H1 (cell line): ENCODE measurements around the gene FAM193B. TPM values are rescaled to one million over a fixed set of nuclear protein-coding genes. Genes with fewer than 3 reads are reported as not detected.

ENCODE experiments used
- CTCF ChIA-PET: fragments of 300-600 bp; sonication (Branson Sonifier 250); formaldehyde crosslinking; loops from one replicate; lab custom pipeline; 2021; ENCODE audit not compliant: partially characterized antibody; lab: Charles Lee
- POLR2A ChIA-PET: fragments of 300-600 bp; sonication (Branson Sonifier 250); formaldehyde crosslinking; loops from one replicate; lab custom pipeline; 2021; ENCODE audit warnings: inconsistent platforms; ENCODE audit not compliant: partially characterized antibody; lab: Charles Lee
- DNase-seq, 2 experiments: peaks; one replicate each; pipeline versions ENCODE4 v3.0.0 to v3.0.0-alpha.2; 2010 to 2022; ENCODE audit warnings: low spot score in 2 of 2, low read depth in 1 of 2, mixed read lengths in 1 of 2
- FAIRE-seq: peaks from 2 replicates; lab custom pipeline; 2011; peaks lifted over from hg19 to GRCh38; lab: Jason Lieb, UNC
- H2AFZ ChIP-seq: 2 replicates; pipeline ENCODE4 v1.8.1; 2012; ENCODE audit warnings: low read length, inconsistent platforms
- H2AK5ac ChIP-seq: 2 replicates; pipeline ENCODE4 v1.6.1; 2013; ENCODE audit warnings: low read depth, low read length
- H2BK120ac ChIP-seq: replicated peaks from 2 replicates; pipeline ENCODE3; 2013; ENCODE audit warnings: low read depth, low read length, inconsistent platforms
- H2BK12ac ChIP-seq: 2 replicates; pipeline ENCODE4 v1.6.1; 2013; ENCODE audit warnings: low read depth, low read length
- H2BK15ac ChIP-seq: 2 replicates; pipeline ENCODE4 v1.6.1; 2013; ENCODE audit warnings: low read length
- H2BK20ac ChIP-seq: 2 replicates; pipeline ENCODE4 v1.6.1; 2013; ENCODE audit warnings: low read length
- H2BK5ac ChIP-seq: 2 replicates; pipeline ENCODE4 v1.6.1; 2013; ENCODE audit warnings: low read depth, low read length
- H3K14ac ChIP-seq: 2 replicates; pipeline ENCODE4 v1.6.1; 2013; ENCODE audit warnings: inconsistent platforms; ENCODE audit not compliant: insufficient read length
- H3K18ac ChIP-seq: 2 replicates; pipeline ENCODE4 v1.6.1; 2013; ENCODE audit warnings: low read length; ENCODE audit errors: extremely low read depth
- H3K23ac ChIP-seq: 2 replicates; pipeline ENCODE4 v1.6.1; 2013; ENCODE audit warnings: inconsistent platforms; ENCODE audit not compliant: insufficient read length
- H3K23me2 ChIP-seq: 2 replicates; pipeline ENCODE4 v1.6.1; 2013; ENCODE audit warnings: low read depth, low read length
- H3K27ac ChIP-seq: 2 replicates; pipeline ENCODE4 v1.6.1; 2011; ENCODE audit warnings: low read depth, low read length, inconsistent platforms
- H3K27me3 ChIP-seq, 4 experiments: replicated peaks in 1 of 4; 1 replicate in 1 of 4; 2 replicates in 3 of 4; pipeline versions ENCODE4 v1.6.1 to v1.8.1; 2011 to 2013; ENCODE audit warnings: low read length in 3 of 4, mild to moderate bottlenecking in 3 of 4, inconsistent platforms in 2 of 4, mixed read lengths in 2 of 4, moderate library complexity in 1 of 4; ENCODE audit not compliant: control insufficient read depth in 3 of 4, insufficient read depth in 3 of 4; ENCODE audit errors: extremely low read depth in 1 of 4
- H3K36me3 ChIP-seq, 4 experiments: 2 replicates each; pipeline versions ENCODE4 v1.6.1 to v1.8.1; 2011 to 2013; ENCODE audit warnings: mild to moderate bottlenecking in 4 of 4, low read length in 3 of 4, moderate library complexity in 2 of 4, control low read depth in 1 of 4, inconsistent platforms in 1 of 4; ENCODE audit not compliant: insufficient read depth in 4 of 4, control insufficient read depth in 2 of 4
- H3K4ac ChIP-seq: replicated peaks from 2 replicates; pipeline ENCODE3; 2013; ENCODE audit warnings: low read length, low read depth, mixed read lengths, inconsistent platforms; ENCODE audit not compliant: insufficient read length
- H3K4me1 ChIP-seq, 4 experiments: replicated peaks in 1 of 4; 1 replicate in 1 of 4; 2 replicates in 3 of 4; pipeline versions ENCODE4 v1.6.1 to v1.8.1; 2011 to 2013; ENCODE audit warnings: low read length in 3 of 4, inconsistent platforms in 2 of 4, mixed read lengths in 1 of 4; ENCODE audit not compliant: insufficient read depth in 4 of 4, control insufficient read depth in 3 of 4
- H3K4me2 ChIP-seq, 2 experiments: 2 replicates each; pipeline versions ENCODE4 v1.6.1 to v1.8.1; 2011 to 2013; ENCODE audit warnings: low read depth in 2 of 2, low read length in 2 of 2, control low read depth in 1 of 2, inconsistent platforms in 1 of 2, mild to moderate bottlenecking in 1 of 2; ENCODE audit not compliant: insufficient read depth in 1 of 2
- H3K4me3 ChIP-seq, 4 experiments: fragments of 200-600, 300-600 bp in 1 of 4; sonication (generic), shearing (Covaris generic), sonication (Bioruptor Twin) in 1 of 4; 2 replicates each; pipeline versions ENCODE4 v1.5.1 to v1.8.1; 2011 to 2016; ENCODE audit warnings: low read length in 4 of 4, low read depth in 3 of 4, control low read depth in 2 of 4, inconsistent platforms in 2 of 4, mild to moderate bottlenecking in 2 of 4, mixed read lengths in 1 of 4, moderate library complexity in 1 of 4; ENCODE audit not compliant: insufficient read depth in 2 of 4; ENCODE audit errors: extremely low read depth in 1 of 4
- H3K56ac ChIP-seq: replicated peaks from 2 replicates; pipeline ENCODE3; 2013; ENCODE audit warnings: low read depth, mild to moderate bottlenecking, mixed read lengths, low read length, inconsistent platforms; ENCODE audit not compliant: insufficient read length
- H3K79me1 ChIP-seq: 2 replicates; pipeline ENCODE4 v1.6.1; 2013; ENCODE audit warnings: low read depth, low read length, control low read depth
- H3K79me2 ChIP-seq, 2 experiments: 2 replicates each; pipeline versions ENCODE4 v1.6.1 to v1.8.1; 2012 to 2013; ENCODE audit warnings: low read length in 2 of 2, mild to moderate bottlenecking in 2 of 2, inconsistent platforms in 1 of 2; ENCODE audit not compliant: insufficient read depth in 2 of 2, control insufficient read depth in 1 of 2
- H3K9ac ChIP-seq, 4 experiments: replicated peaks in 1 of 4; 1 replicate in 1 of 4; 2 replicates in 3 of 4; pipeline versions ENCODE4 v1.6.1 to v1.8.1; 2011 to 2013; ENCODE audit warnings: low read depth in 3 of 4, low read length in 3 of 4, control low read depth in 2 of 4, mild to moderate bottlenecking in 2 of 4, moderate library complexity in 2 of 4, inconsistent platforms in 1 of 4; ENCODE audit errors: extremely low read depth in 1 of 4
- H3K9me3 ChIP-seq, 2 experiments: 2 replicates each; pipeline versions ENCODE4 v1.6.1 to v1.8.1; 2012 to 2013; ENCODE audit warnings: mild to moderate bottlenecking in 2 of 2, moderate library complexity in 2 of 2, control low read depth in 1 of 2, inconsistent platforms in 1 of 2, low read depth in 1 of 2, low read length in 1 of 2, mixed read lengths in 1 of 2; ENCODE audit not compliant: insufficient read depth in 2 of 2
- H4K20me1 ChIP-seq, 2 experiments: replicated peaks in 1 of 2; 2 replicates each; pipeline versions ENCODE3 to v1.8.1; 2011 to 2013; ENCODE audit warnings: inconsistent platforms in 2 of 2, low read length in 2 of 2, mild to moderate bottlenecking in 1 of 2; ENCODE audit not compliant: insufficient read depth in 2 of 2, control insufficient read depth in 1 of 2
- H4K5ac ChIP-seq: 2 replicates; pipeline ENCODE4 v1.6.1; 2013; ENCODE audit warnings: low read length, low read depth, mixed read lengths, inconsistent platforms; ENCODE audit not compliant: insufficient read length
- H4K8ac ChIP-seq: 2 replicates; pipeline ENCODE4 v1.8.0; 2013; ENCODE audit warnings: mild to moderate bottlenecking, moderate library complexity, low read length, inconsistent platforms; ENCODE audit not compliant: insufficient read depth; ENCODE audit errors: extremely low read depth
- H4K91ac ChIP-seq: replicated peaks from 2 replicates; pipeline ENCODE3; 2013; ENCODE audit warnings: low read length, mixed read lengths, inconsistent platforms; ENCODE audit not compliant: insufficient read length
- BRCA1 ChIP-seq: IDR thresholded peaks from 2 replicates; pipeline ENCODE4 v1.6.1; 2012; ENCODE audit warnings: low read depth, low read length, improper control_type of control experiment
- CHD1 ChIP-seq: IDR thresholded peaks from 2 replicates; pipeline ENCODE4 v1.6.1; 2012; ENCODE audit warnings: low read depth, low read length, improper control_type of control experiment
- E2F6 ChIP-seq: IDR thresholded peaks from 2 replicates; pipeline ENCODE4 v1.6.1; 2012; ENCODE audit warnings: inconsistent platforms
- GTF2F1 ChIP-seq: IDR thresholded peaks from 2 replicates; pipeline ENCODE4 v1.6.1; 2012; ENCODE audit warnings: low read depth, low read length, improper control_type of control experiment, borderline replicate concordance
- KDM1A ChIP-seq: fragments of 200-600, 300-600 bp; sonication (generic); IDR thresholded peaks from 2 replicates; pipeline ENCODE4 v1.7.1; 2016; ENCODE audit warnings: mild to moderate bottlenecking, low read length, borderline replicate concordance
- KDM5A ChIP-seq: fragments of 200-600 bp; IDR thresholded peaks from 2 replicates; pipeline ENCODE4 v1.7.1; 2012; ENCODE audit warnings: mild to moderate bottlenecking, low read length, inconsistent platforms, mixed read lengths
- PHF8 ChIP-seq: fragments of 200-600 bp; sonication (generic); conservative IDR thresholded peaks from 2 replicates; pipeline ENCODE4 v1.7.1; 2012; ENCODE audit warnings: low read depth, mild to moderate bottlenecking, inconsistent platforms, low read length, moderate library complexity
- WGBS, 2 experiments: shearing (Covaris generic) in 1 of 2; methylation state at CpG; one replicate each; pipeline versions ENCODE4 v1.1.6 to v1.1.7; 2013 to 2015; ENCODE audit warnings: low lambda C conversion rate in 2 of 2, mixed read lengths in 2 of 2, inconsistent platforms in 1 of 2, low coverage in 1 of 2, missing lambda C conversion rate in 1 of 2; ENCODE audit not compliant: insufficient replicate concordance in 2 of 2, insufficient coverage in 1 of 2, insufficient read length in 1 of 2; ENCODE audit errors: extremely low coverage in 1 of 2, missing lambda C conversion rate in 1 of 2; 5-methylcytosine and 5-hydroxymethylcytosine counted together
- polyA plus RNA-seq, 7 experiments: library from polyadenylated mRNA; depleted of rRNA in 3 of 7; stranded (reverse) in 5 of 7; unstranded in 2 of 7; fragments of >200 nt in 5 of 7; fragments of 200-250 nt in 2 of 7; gene quantifications; 1 replicate in 5 of 7; 2 replicates in 1 of 7; 4 replicates in 1 of 7; pipeline versions ENCODE4 v1.2.1 to v1.2.3, GENCODE V29; 2011 to 2013; ENCODE audit warnings: missing spikeins in 2 of 7, mixed read lengths in 2 of 7
- total RNA-seq: library from RNA; stranded (reverse); fragmentation: NEBNext Ultra II Directional; extraction: Animal tissue kit (Norgen Biotek cat#: 25700); gene quantifications from 2 replicates; pipeline ENCODE4 v1.2.1, GENCODE V29; 2021

FAM193B gene
- total and polyA plus RNA-seq, 2 of the 8 experiments (the other 6 are each of a cell fraction or from before 2014, with no cell fraction given) = 49.9 to 69.8 TPM

DNA sequence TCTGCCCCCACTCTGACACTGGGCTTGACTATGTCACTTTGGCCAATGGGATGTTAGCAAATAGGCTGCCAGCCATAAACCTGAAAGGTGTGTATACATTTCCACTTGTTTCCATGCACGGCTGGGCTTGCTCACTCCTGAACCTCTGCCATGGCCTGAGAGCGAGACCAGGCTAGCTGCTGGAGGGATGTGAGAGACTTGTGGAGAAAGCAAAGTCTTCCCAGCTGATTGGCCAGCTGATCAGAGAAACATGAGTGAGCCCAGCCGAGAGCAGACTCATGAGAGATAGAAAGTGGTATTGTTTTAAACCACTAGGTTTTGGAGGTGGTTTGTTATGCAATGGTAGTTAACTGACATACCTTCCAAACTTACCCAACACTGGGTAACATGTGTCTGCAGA is 13.9 kb downstream of the FAM193B start:
- no peak overlapping the region for H4K8ac ChIP-seq
- WGBS, 2 experiments = 90% methylated on average over 3 of the region's 3 CpGs; no CpG with 5 or more reads in 1 of the 2 experiments
- no peaks in the 10 kb centered on the region for H3K27me3 ChIP-seq
- no peak overlapping the region for H2BK5ac ChIP-seq
- no peak overlapping the region for H4K91ac ChIP-seq
- peaks cover 14% of the 10 kb centered on the region for H3K79me1 ChIP-seq
- H2BK20ac ChIP-seq = no peak overlapping the region
- 0 out of 7 replicates have a peak, but pooled peaks cover 0 to 3% (median 0%) of the 10 kb centered on the region in 4 experiments for H3K4me1 ChIP-seq
- no peak overlapping the region for H2BK120ac ChIP-seq
- no peak overlapping the region for H3K18ac ChIP-seq
- H3K4me2 ChIP-seq = no peak overlapping the region
- no peak overlapping the region for H3K4ac ChIP-seq
- DNase-seq (no peak), FAIRE-seq (no peak)
- H3K14ac ChIP-seq = no peak overlapping the region
- H3K9me3 ChIP-seq = no peaks in the 10 kb centered on the region
- H2AFZ ChIP-seq = no peak overlapping the region
- H3K56ac ChIP-seq = no peak overlapping the region
- H2BK15ac ChIP-seq = no peak overlapping the region
- ChIA-PET CTCF (interaction anchor here (0.6 kb wide), 1 partner anchor 450 kb away, joined by 3 read pairs; no protein-coding TSS in a partner anchor), POLR2A (interaction anchor here (1.4 kb wide), 1 partner anchor 15 kb away, joined by 4 read pairs; no protein-coding TSS in a partner anchor)
- peaks cover 5 to 34% (median 22%) of the 10 kb centered on the region in 4 experiments; a peak in 7 of 8 replicates for H3K36me3 ChIP-seq
- no peak for TF ChIP-seq KDM5A
- no peak for TF ChIP-seq BRCA1
- TF ChIP-seq E2F6 = no peak
- no peak for TF ChIP-seq PHF8
- TF ChIP-seq CHD1 = no peak
- TF ChIP-seq GTF2F1 = no peak
- TF ChIP-seq KDM1A = no peak
- TF ChIP-seq, all 59 proteins: peak for 0
- no peak overlapping the region for H3K23ac ChIP-seq
- no peaks in the 10 kb centered on the region for H3K23me2 ChIP-seq
- H4K20me1 ChIP-seq = peaks cover 3 to 18% of the 10 kb centered on the region in 2 experiments
- H4K5ac ChIP-seq = no peak overlapping the region
- H3K4me3 ChIP-seq = no peak overlapping the region
- no peak overlapping the region for H2BK12ac ChIP-seq
- no peak overlapping the region for H2AK5ac ChIP-seq
- H3K79me2 ChIP-seq = peaks cover 0 to 51% of the 10 kb centered on the region in 2 experiments; a peak in 3 of 4 replicates
- H3K27ac ChIP-seq = no peak overlapping the region
- H3K9ac ChIP-seq = no peak overlapping the region
